Caco-2 (cell line): ENCODE results near the gene ATP8B4. TPM values are rescaled to one million over a fixed set of nuclear protein-coding genes. Genes with fewer than 3 reads are reported as not detected.
A peak's percentile ranks its signal among the peaks of the same experiment; 100 is the strongest.

Experiments
- BruUV-seq: library from RNA; stranded (reverse); fragments of 400-500 nt; replicated peaks from 2 replicates; lab custom pipeline; 2021; lab: Mats Ljungman, UMichigan
- CTCF ChIA-PET: fragments of 300-600 bp; sonication (Branson Sonifier 250); formaldehyde crosslinking; loops from one replicate; lab custom pipeline; 2022; ENCODE audit warnings: antibody characterized with exemption; lab: Charles Lee
- POLR2A ChIA-PET: fragments of 300-600 bp; sonication (Branson Sonifier 250); formaldehyde crosslinking; loops from one replicate; lab custom pipeline; 2022; ENCODE audit warnings: antibody characterized with exemption; lab: Charles Lee
- DNase-seq, 2 experiments: peaks; one replicate each; pipeline versions ENCODE4 v3.0.0 to v3.0.0-alpha.2; 2020 to 2022
- H3K27me3 ChIP-seq: replicated peaks from 2 replicates; pipeline ENCODE4 v1.6.0; 2011; ENCODE audit warnings: low read length; ENCODE audit not compliant: control insufficient read depth, insufficient read depth
- H3K36me3 ChIP-seq: 2 replicates; pipeline ENCODE4 v1.5.1; 2011; ENCODE audit warnings: low read length; ENCODE audit not compliant: control insufficient read depth, insufficient read depth
- H3K4me1 ChIP-seq: fragments of 250-450 bp; sonication (Bioruptor Pico); 2 replicates; pipeline ENCODE4 v1.5.1; 2020; ENCODE audit warnings: mild to moderate bottlenecking
- H3K4me3 ChIP-seq: 2 replicates; pipeline ENCODE4 v1.5.1; 2011; ENCODE audit warnings: low read depth, mild to moderate bottlenecking, control low read depth, low read length
- H3K9me3 ChIP-seq: fragments of 250-450 bp; sonication (Bioruptor Pico); 2 replicates; pipeline ENCODE4 v1.5.1; 2020; ENCODE audit warnings: mild to moderate bottlenecking, moderate library complexity
- H3K27ac Mint-ChIP-seq: one replicate; pipeline ENCODE4 v1.8.0; 2022; ENCODE audit warnings: mixed read lengths; ENCODE audit not compliant: unreplicated experiment
- H3K27me3 Mint-ChIP-seq: one replicate; pipeline ENCODE4 v1.8.0; 2022; ENCODE audit warnings: mixed read lengths; ENCODE audit not compliant: insufficient read depth, unreplicated experiment
- H3K36me3 Mint-ChIP-seq: one replicate; pipeline ENCODE4 v1.8.0; 2022; ENCODE audit warnings: mild to moderate bottlenecking, mixed read lengths; ENCODE audit not compliant: insufficient read depth, unreplicated experiment
- H3K4me1 Mint-ChIP-seq: one replicate; pipeline ENCODE4 v1.8.0; 2022; ENCODE audit warnings: low read depth, mixed read lengths; ENCODE audit not compliant: unreplicated experiment
- H3K4me3 Mint-ChIP-seq: one replicate; pipeline ENCODE4 v1.8.0; 2022; ENCODE audit warnings: mild to moderate bottlenecking, moderate library complexity, mixed read lengths; ENCODE audit not compliant: unreplicated experiment
- H3K9me3 Mint-ChIP-seq: one replicate; pipeline ENCODE4 v1.8.0; 2022; ENCODE audit warnings: mixed read lengths; ENCODE audit not compliant: unreplicated experiment
- CTCF ChIP-seq, 2 experiments: fragments of 200-600 bp in 1 of 2; IDR thresholded peaks; 1 replicate in 1 of 2; 2 replicates in 1 of 2; pipeline versions ENCODE4 v1.5.1 to v1.8.0; 2011 to 2022; ENCODE audit warnings: antibody characterized with exemption in 1 of 2, control low read depth in 1 of 2, inconsistent platforms in 1 of 2, low read depth in 1 of 2, low read length in 1 of 2, mild to moderate bottlenecking in 1 of 2, moderate library complexity in 1 of 2; ENCODE audit not compliant: insufficient read depth in 1 of 2, severe bottlenecking in 1 of 2, unreplicated experiment in 1 of 2
- intact Hi-C: fragments of 100-400 bp; cut with micrococcal nuclease; formaldehyde crosslinking; loops from one replicate; pipeline ENCODE4 v1.10.0; 2022; ENCODE audit not compliant: unreplicated experiment
- total RNA-seq: library from RNA; stranded (reverse); gene quantifications from 2 replicates; pipeline ENCODE4 v1.2.3, GENCODE V29; 2022

ATP8B4 gene
- total RNA-seq, 1 experiment from 2014 or later = 0.57 TPM

- intact Hi-C loops = no loop called here
- H3K9me3 ChIP-seq = no peaks in the 10 kb centered on the region
- no peak overlapping the region for H3K4me3 ChIP-seq
- no peaks in the 10 kb centered on the region for H3K27me3 ChIP-seq
- ChIA-PET POLR2A (no interaction called here), CTCF (no interaction called here)
- peaks cover 16% of the 10 kb centered on the region for H3K9me3 Mint-ChIP-seq
- peaks cover 30% of the 10 kb centered on the region for H3K4me1 Mint-ChIP-seq
- H3K4me3 Mint-ChIP-seq = no peak overlapping the region
- no peaks in the 10 kb centered on the region for H3K36me3 ChIP-seq
- no peaks in the 10 kb centered on the region for H3K36me3 Mint-ChIP-seq
- H3K27ac Mint-ChIP-seq = peak overlapping the region; percentile 55
- BruUV-seq = no TSS peak
- no peaks in the 10 kb centered on the region for H3K27me3 Mint-ChIP-seq
- no peak for DNase-seq
- H3K4me1 ChIP-seq = peaks cover 31% of the 10 kb centered on the region
- TF ChIP-seq CTCF (IDR thresholded peaks at IDR 0.05; ENCODE audit: insufficient read depth in 1 of 2, low read depth in 1 of 2, low read length in 1 of 2, severe bottlenecking in 1 of 2, unreplicated experiment in 1 of 2) = no peak
Measured at GRCh38 chr15:49982584-49982983, 136.4 kb downstream of the ATP8B4 start.

GRCh38 chr15:49979705-49980382, 139.2 kb downstream of the ATP8B4 start:
- Histone ChIP-seq H3K4me3 (no peak overlapping the region), H3K4me1 (peaks cover 23% of the 10 kb centered on the region), H3K36me3 (no peaks in the 10 kb centered on the region), H3K27me3 (no peaks in the 10 kb centered on the region), H3K9me3 (no peaks in the 10 kb centered on the region)
- Mint-ChIP-seq H3K4me1 (peaks cover 30% of the 10 kb centered on the region), H3K9me3 (peaks cover 16% of the 10 kb centered on the region), H3K36me3 (no peaks in the 10 kb centered on the region), H3K27me3 (no peaks in the 10 kb centered on the region), H3K4me3 (no peak overlapping the region), H3K27ac (peak overlapping the region; percentile 50)
- TF ChIP-seq CTCF (IDR thresholded peaks at IDR 0.05; ENCODE audit: insufficient read depth in 1 of 2, low read depth in 1 of 2, low read length in 1 of 2, severe bottlenecking in 1 of 2, unreplicated experiment in 1 of 2) = no peak
- BruUV-seq = no TSS peak
- DNase-seq = no peak
- intact Hi-C loops = no loop called here
- ChIA-PET POLR2A (no interaction called here), CTCF (no interaction called here)

GRCh38 chr15:49978121-49978520, 140.9 kb downstream of the ATP8B4 start:
- H3K36me3 ChIP-seq = no peaks in the 10 kb centered on the region
- Mint-ChIP-seq H3K4me1 (peaks cover 13% of the 10 kb centered on the region), H3K4me3 (no peak overlapping the region), H3K9me3 (peaks cover 5% of the 10 kb centered on the region), H3K27ac (no peak overlapping the region), H3K36me3 (no peaks in the 10 kb centered on the region), H3K27me3 (no peaks in the 10 kb centered on the region)
- CTCF ChIA-PET = no interaction called here
- no peak for DNase-seq
- peaks cover 6% of the 10 kb centered on the region; the same call in 1 of the 2 replicates for H3K4me1 ChIP-seq
- TF ChIP-seq CTCF (IDR thresholded peaks at IDR 0.05; ENCODE audit: insufficient read depth in 1 of 2, low read depth in 1 of 2, low read length in 1 of 2, severe bottlenecking in 1 of 2, unreplicated experiment in 1 of 2) = no peak
- no peaks in the 10 kb centered on the region for H3K27me3 ChIP-seq
- H3K4me3 ChIP-seq = no peak overlapping the region
- POLR2A ChIA-PET = no interaction called here
- BruUV-seq = no TSS peak
- no peaks in the 10 kb centered on the region for H3K9me3 ChIP-seq
- intact Hi-C loops = no loop called here
